A204.1 (cell line): ENCODE data around the gene PRIMPOL.
A peak's percentile ranks its signal among the peaks of the same experiment; 100 is the strongest.
"Not testable (repeated sequence)": the region's sequence is repeated elsewhere in the genome, so short reads cannot be mapped to it uniquely, and the experiment has no call there.

Experiments
- FAIRE-seq: peaks from 2 replicates; lab custom pipeline; 2012; peaks lifted over from hg19 to GRCh38; lab: Jason Lieb, UNC

Gene PRIMPOL

DNA sequence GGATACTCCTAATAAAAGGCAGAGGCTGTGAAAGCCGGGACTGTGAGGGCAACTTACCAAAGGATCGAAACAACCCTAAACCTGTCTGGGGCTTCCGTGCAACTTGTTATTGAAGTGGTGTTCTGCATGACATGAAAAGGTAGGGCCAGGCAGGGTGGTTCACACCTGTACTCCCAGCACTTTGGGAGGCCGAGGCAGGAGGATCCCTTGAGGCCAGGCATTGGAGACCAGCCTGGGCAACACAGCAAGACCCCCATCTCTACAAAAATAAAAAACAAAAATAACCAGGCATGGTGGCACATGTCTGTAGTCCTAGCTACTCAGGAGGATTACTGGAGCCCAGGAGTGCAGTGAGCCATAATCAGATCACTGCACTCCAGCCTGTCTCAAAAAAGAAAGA, 12.6 kb upstream of the PRIMPOL start:
- FAIRE-seq: no peak

DNA sequence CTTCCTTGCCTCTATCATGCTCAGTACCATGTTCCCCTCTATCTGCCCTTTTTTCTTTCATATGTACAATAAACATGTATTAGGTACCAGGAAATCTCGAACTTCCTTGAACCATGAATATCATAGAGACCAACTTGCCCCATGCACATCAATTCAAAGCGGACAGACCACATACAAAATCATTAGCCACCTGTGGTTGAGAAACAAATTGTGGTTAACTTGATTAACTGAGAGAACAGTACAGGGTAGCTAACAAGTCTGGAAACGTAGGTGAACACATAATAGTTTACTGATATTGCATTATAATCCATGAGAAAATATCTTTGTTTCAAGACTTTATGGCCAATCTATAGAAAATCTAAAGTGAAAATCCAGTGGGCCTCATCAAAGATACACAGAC, 8.5 kb upstream of the PRIMPOL start:
- no peak for FAIRE-seq

DNA sequence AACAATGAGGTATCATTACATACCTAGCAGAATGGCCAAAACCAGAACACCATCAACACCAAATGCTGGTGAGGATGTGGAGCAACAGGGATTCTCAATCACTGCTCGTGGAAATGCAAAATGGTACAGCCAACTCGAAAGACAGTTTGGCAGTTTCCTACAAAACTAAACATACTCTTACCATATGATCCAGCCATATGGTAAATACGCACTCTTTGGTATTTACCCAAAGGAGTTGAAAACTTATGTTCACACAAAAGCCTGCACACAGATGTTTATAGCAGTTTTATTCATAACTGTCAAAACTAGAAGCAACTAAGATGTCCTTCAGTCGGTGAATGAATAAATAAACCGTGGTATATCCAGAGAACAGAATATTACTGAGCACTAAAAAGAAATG, 8.1 kb upstream of the PRIMPOL start:
- FAIRE-seq: no peak

DNA sequence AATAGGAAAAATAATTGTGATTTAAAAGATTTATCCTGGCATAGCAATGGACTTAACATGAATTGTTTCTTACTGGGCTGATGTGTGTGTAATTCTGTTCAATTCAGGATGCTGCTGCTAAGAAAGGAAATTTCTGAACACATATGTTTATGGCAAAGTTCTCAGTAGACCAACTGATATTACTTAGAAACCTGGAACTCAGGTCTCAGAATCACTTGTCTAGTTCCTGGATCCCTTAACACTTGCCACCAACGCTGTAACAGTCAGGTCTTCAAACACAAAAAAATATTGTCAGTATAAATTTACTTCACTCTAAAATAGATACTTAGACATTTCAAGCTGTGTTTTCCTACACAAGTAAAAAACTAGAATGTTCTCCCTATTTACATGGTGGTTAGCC, 5.8 kb upstream of the PRIMPOL start:
- FAIRE-seq: no peak

DNA sequence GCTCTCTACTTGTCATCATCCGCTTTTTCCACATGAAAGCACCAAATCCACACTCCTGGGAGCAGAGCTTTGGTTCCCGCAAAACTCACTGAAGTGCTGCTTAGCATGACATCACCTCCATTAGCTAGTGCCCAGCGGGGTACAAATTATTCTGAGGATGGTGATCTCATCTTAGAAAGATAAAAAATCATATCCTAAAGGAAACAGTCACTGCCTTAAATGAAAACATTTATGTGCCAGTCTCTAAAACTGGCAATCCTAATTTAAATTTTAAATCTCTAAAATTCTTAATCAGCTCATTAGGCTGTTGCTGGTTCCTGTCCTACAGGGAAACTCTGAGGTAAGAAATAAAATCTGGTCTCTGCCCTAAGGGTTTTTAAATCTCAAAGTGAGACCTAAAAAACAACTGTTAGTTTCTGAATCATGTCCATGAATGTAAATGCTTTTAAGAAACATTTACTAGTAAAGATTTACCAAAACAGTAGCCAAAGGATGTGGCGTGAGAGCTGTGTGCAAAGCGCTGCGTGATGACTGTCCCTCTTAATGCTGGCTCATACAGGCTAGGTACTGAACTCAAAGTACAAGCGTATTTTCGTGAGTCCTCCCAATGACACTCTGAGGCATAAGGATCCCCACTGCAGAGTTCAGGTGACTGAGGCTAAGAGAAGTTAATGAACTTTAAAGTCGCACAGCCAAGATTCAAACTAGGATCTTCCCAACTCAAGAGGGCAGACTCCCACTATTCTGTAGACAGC, 4.8 kb upstream of the PRIMPOL start:
- no peak for FAIRE-seq

DNA sequence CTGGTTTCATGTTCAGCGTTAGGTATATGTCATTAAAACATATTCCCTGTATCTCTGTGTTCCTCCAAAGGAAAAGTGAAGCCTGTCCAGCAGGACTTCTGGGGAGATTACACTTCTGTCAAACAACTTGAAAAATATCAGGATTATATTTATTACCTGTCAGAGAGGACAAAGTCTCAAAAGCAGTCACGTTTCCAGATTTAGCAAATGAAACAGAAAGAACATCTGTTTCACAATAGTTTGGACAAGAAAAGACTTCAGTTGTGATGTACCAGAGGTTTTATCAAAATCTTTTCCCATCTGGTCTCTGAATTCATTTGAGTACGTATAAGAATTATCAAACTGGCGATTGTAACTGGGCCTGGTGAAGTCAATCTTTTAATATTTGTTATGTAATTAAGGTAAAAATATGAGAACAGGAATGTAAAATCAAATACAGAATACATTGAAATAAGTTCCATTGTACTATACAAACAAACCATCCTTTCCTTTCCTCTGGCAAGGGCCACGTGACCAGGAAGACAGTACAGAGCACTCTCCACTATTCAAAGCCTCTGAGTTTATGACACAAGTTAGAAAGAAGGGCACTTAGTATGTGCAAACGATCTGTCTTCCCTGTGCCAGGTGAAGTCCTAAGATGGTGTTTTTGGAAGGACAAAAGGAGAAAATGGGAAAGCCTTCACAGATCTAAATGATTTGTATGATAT, 3.5 kb upstream of the PRIMPOL start:
- no peak for FAIRE-seq

DNA sequence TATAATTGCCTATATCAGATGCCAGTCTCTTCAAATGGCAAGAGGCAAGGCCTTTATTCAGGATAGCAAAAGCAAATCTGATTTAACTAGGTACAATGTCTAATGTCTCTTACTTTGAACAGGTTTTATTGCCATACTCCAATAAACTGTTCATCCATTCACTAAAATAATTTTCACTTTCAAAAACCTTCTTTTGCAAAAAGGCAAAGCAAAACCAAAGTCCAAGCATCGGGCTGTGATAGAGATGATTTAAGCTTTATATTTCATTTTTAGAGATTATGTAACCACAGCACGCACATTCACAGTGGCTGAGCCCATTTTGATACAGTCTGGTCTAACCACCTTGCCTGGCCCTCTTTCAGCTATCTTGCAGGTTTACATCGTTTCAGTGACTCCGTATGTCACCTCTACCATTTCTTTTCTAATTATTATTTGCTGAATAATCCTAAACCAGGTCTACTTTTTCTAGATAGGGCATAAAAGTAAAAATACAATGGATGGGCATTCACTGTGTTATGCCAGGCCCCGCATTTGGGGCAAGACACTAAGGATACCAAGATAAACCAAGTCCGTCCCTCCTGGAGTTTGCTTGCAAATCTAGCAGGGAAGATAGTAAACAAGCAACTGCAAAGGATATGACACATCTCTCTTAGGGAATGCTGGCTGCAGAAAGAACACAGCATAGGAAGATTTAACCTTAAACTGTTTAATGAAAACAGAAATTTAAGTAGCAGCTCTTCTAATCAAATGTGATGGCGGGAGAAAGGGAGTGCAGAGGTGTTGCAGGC, 2.1 kb upstream of the PRIMPOL start:
- no peak for FAIRE-seq

DNA sequence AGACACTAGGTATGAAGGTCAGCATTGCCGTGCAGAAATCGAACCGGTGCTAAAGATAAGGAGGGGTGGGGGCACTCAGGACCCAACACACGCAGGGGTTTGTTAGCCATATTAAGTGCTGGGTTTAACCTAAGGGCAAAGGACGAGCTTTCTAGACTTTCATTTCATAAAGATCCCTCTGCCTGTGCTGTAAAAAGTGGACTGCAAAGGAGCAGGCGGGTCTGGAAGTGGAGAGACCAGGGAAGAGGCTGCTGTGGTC, 1.6 kb upstream of the PRIMPOL start:
- FAIRE-seq: no peak

DNA sequence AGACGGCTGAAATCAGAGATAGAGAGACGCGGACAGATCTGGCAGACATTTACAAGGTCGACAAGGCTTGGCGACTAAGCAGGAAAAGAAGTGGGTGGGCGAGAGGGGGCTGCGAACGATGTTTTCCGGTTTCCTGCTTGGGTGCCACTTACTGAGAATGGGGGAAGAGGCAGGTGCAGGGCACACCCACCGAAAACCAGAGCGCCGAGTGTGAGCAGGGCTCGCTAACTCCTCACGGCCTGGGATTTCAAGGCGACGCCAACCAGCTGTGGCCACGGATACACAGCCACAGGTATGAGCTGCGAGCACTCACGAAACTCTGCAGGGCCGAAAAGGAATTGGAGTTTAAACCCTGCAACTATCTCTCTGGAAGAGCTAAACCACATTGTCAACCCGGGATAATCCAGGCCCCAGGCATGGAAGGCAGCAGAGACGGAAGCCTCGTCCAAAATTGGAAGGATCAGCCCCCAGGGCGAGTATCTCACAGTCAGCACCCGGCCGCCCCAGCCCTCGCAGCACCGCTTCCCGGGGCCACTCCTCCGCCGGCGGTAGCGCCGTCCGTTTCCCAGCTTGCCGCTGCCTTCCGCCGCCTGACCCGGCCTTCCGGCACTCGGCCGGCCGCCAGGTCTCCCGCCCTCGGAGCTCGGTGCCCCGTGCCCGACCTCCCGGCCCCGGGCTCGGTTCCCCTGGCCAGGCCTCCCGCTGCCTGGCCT, 1.1 kb upstream of the PRIMPOL start:
- FAIRE-seq: no peak

DNA sequence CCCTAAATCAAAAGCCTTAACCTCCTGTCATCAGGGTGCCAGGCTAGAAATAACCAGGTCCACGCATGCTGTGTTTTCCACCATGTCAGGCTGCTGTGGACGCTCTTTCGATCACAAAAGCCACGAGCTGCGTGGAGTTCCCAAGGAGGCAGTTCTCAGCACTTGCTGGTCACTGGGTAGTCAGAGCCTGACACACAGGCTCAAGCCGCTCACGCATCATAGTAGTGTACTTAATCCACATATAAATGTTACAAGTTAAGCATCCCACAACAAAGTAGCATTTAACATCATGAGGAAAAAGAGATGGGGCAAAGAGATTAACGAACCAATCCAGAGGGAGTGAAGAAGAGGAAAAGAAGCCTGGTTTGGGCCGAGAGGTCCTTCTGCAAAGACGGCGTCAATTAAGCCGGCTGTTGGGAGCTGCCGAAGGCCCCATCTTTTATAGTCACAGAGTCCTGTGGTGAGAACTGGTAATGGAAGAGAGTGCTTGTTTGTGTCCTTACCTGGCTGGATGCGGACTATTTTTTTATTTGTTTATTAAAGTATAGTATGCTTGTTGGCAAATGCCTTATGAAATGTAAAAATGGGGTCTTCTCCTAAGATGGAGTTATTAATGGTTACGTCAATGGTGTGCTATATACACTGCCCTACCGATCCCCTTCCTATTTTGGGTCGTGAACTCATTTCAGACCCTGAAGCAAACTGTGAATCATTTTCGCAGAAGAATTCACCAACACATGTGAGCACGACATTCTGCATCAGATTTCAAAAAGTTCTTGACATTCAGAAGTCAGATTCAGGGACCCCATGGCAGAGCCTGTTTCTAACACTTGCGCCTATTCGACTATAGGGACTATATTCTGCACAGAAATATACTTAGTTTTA, 675 bp downstream of the PRIMPOL start:
- no peak for FAIRE-seq

DNA sequence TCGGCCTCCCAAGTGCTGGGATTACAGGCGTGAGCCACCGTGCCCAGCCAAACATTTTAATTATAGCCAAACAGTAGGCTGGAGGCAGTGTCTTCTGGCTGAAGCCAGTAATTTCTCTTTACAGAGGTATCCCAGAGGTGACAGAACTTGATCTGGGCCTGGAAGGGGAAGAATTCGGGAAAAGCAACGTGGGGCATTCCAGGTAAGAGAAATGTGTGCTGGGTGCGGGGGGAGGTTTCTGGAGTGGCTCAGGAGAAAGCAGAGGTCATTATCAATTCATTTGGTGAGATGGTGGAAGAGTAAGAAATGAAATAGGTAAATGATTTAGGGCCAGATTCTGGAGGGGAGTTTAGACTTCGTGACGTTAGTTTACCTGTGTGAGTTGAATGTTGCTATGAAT, 2.4 kb downstream of the PRIMPOL start:
- no peak for FAIRE-seq

DNA sequence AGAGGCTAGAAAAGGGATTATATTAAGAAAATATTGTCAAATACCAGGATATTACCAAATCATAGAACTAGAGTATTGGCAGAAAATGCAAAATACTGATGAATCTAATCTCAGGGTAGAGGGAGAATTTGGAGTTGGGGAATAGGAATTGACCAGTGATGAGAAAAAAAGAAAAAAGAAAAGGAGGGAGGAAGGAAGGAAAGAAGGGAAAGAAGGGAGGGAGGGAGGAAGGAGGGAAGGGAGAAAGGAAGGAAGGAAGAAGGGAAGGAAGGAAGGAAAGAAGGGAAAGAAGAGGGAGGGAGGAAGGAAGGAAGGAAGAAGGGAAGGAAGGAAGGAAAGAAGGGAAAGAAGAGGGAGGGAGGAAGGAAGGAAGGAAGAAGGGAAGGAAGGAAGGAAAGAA, 3.1 kb downstream of the PRIMPOL start:
- FAIRE-seq: not testable (repeated sequence)

DNA sequence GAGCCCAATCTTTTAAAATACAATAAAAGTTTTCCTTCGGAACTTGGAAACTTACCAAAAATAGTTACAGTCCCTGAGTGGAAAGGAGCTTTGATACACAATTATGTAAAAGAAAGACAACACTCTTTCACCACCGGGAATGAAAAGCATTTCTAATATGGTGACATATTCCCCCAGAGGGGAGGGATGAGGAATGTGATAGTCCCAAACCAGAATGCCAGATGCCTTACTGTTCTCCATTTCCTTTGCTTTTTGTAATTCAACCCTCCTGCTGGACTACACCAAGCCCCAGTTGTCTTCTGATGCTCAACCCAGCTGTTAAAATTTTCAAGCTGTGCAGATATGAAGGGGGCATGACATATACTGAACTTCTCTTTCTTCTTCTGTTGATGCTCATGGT, 4.1 kb downstream of the PRIMPOL start:
- FAIRE-seq: no peak

DNA sequence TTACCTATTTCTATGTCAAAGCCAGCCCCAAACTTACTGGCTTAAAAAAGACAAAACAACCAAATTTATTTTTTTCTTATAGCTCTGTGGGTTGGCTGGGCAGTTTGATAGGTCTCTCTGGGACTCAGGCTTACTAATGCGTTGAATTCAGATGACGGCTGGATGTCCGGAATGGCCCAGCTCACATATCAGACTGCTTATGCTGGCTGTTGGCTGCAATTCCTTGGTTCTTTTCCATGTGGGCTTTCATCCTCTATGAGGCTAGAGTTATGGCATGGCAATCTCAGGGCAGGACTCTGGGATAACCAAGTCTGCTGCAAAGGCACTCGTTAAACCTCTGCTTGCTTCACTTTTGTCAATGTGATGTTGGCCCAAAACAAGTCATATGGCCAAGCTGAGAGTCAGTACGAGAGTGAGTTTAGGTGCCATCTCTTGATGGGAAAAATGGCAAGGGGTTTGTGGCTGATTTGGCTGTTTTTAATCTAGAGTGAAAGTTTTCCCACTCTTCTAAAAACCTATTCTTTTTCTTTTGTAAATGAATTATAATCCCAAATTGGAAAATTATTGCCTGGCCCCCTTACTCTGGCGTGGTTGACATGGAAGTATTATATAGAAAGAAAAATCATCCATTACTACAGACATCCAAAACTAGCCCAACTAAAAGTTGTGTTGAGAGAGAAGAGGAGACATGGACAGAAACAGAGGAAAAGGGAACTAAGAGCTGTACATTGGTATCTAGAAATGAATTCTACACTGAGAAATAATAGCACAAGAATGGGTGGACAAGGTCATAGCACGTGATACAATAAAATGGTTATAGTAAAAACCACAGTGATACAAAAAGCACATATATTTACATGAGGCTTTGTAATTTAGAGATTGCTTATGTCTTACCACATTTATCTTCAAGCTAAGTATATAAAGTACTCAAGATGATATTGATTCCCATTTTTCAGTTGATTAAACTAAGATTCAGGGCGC, 6.6 kb downstream of the PRIMPOL start:
- no peak for FAIRE-seq

DNA sequence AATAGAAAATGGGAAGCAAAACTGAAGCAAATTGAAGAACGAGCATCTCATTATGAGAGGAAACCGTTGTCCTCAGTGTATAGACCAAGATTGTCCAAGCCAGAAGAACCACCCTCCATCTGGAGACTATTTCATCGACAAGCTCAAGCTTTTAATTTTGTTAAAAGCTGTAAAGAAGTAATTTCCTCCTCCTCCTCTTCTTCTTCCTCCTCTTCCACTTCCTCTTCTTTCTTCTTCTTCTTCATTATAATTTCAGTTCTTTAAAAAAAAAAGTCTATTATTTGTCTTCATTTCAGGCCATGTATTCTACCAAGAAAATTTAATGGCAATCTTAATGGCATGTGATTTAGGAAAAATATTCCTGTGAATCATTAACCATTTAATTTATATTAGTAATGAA, 7.6 kb downstream of the PRIMPOL start:
- no peak for FAIRE-seq

DNA sequence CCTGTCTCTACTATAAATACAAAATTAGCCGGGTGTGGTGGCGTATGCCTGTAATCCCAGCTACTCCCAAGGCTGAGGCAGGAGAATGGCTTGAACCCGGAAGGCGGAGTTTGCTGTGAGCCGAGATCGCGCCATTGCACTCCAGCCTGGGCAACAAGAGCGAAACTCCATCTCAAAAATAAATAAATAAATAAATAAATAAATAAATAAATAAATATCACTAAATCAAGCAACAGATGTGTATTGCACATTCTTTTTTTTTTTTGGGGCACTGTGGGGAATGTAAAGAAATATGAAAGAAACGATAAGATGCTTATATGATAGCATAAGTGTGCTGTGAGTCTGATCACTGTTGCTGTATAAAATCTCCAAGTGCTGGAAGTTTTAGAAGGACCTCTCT, 8.3 kb downstream of the PRIMPOL start:
- FAIRE-seq: not testable (repeated sequence)

DNA sequence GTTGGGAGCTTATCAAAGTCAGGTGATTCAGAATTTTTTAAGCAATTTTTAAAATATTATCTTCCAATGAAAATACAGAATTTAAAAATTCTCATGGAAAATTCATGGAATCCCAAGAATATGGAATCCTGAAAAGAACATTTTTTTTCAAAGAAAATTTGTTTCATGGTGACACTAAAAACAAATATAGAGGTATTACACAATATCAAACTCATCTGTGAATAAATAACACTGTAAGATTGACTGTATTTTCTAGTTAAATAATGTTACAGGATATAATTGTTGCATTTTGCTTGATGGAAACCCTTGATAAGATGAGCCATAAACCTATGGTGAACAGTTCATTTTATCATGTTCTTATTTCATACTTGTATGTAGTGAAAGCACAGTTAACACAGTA, 11.4 kb downstream of the PRIMPOL start:
- peak; percentile 29 for FAIRE-seq

DNA sequence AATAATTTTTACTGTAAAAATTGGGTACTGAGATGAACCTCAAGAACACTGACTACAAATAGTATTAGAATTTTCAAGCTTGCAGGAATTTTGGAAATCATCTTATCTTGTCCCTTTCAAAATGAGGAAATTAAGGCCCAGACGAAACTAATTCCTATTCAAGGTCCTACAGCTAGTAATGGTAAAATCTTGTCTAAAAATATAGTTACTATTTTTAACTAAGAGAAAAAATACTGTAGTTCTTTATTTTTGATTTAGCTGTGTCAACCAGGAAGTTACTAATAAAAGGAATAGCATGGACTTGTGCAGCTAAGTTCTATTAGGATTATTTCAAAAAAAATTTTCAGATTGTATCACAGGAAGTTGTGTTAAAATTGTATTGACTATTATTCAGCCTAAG, 12.7 kb downstream of the PRIMPOL start:
- FAIRE-seq: no peak

DNA sequence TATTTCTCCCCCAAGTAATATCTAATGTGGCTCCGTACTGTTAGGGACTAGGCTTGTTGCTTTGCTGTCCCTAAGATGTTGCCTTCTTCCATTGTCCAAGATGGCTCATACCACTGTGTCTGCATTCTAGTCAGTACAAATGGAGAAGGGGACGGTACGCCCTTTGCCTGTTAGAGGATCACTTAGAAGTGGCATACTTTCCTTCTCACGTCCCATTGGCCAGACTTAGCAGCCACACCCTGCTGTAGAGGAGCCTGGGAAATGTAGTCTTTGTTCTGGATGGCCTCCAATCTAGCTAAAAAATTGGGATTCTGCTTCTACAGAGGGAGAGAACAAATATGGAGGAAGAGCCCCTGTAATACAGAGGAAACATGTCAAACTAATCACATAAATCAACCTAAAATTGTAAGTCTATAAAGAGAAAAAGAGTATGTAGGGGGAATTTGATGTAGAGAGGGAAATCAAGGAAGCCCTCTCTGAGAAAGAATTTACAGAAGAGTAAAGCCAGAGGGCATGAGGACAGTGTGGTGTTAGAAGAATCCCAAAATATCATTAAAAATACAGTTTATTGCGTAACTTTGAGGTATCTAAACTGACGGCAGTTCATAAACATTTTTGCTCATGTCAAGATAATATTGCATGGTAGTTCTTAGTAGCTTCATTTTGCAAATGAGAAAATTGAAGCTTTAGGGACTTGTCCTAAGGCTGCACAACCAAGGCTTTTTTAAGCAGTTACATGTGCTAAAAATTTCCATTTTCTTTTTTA, 15.1 kb downstream of the PRIMPOL start:
- no peak for FAIRE-seq

DNA sequence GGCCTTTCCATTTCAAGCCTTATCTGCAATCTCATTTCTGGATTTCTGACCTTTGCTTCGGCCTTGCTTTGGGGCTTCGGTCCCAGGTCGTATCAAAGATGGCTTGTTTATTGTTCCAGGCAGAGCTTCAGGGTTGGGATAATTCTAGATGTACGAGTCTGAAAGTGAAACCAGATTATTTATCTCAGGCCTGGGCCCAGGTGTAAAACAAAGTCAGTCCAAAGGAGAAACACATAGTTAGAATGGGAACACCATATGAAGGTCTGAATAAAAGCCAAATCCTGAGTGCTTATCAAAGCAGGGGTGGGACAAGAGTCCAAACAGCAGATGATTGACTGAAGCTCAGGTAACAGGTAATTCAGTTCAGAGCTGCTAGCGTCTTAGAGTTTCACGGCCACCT, 17.1 kb downstream of the PRIMPOL start:
- FAIRE-seq: no peak
